H1 (cell line): Measurements from ENCODE around the gene TMEM222. TPM values are rescaled to one million over a fixed set of nuclear protein-coding genes. Genes with fewer than 3 reads are reported as not detected.

Experiments used
- CTCF ChIA-PET: fragments of 300-600 bp; sonication (Branson Sonifier 250); formaldehyde crosslinking; loops from one replicate; lab custom pipeline; 2021; ENCODE audit not compliant: partially characterized antibody; lab: Charles Lee
- POLR2A ChIA-PET: fragments of 300-600 bp; sonication (Branson Sonifier 250); formaldehyde crosslinking; loops from one replicate; lab custom pipeline; 2021; ENCODE audit warnings: inconsistent platforms; ENCODE audit not compliant: partially characterized antibody; lab: Charles Lee
- DNase-seq, 2 experiments: peaks; one replicate each; pipeline versions ENCODE4 v3.0.0 to v3.0.0-alpha.2; 2010 to 2022; ENCODE audit warnings: low spot score in 2 of 2, low read depth in 1 of 2, mixed read lengths in 1 of 2
- FAIRE-seq: peaks from 2 replicates; lab custom pipeline; 2011; peaks lifted over from hg19 to GRCh38; lab: Jason Lieb, UNC
- H2AFZ ChIP-seq: 2 replicates; pipeline ENCODE4 v1.8.1; 2012; ENCODE audit warnings: low read length, inconsistent platforms
- H2AK5ac ChIP-seq: 2 replicates; pipeline ENCODE4 v1.6.1; 2013; ENCODE audit warnings: low read depth, low read length
- H2BK120ac ChIP-seq: replicated peaks from 2 replicates; pipeline ENCODE3; 2013; ENCODE audit warnings: low read depth, low read length, inconsistent platforms
- H2BK12ac ChIP-seq: 2 replicates; pipeline ENCODE4 v1.6.1; 2013; ENCODE audit warnings: low read depth, low read length
- H2BK15ac ChIP-seq: 2 replicates; pipeline ENCODE4 v1.6.1; 2013; ENCODE audit warnings: low read length
- H2BK20ac ChIP-seq: 2 replicates; pipeline ENCODE4 v1.6.1; 2013; ENCODE audit warnings: low read length
- H2BK5ac ChIP-seq: 2 replicates; pipeline ENCODE4 v1.6.1; 2013; ENCODE audit warnings: low read depth, low read length
- H3K14ac ChIP-seq: 2 replicates; pipeline ENCODE4 v1.6.1; 2013; ENCODE audit warnings: inconsistent platforms; ENCODE audit not compliant: insufficient read length
- H3K18ac ChIP-seq: 2 replicates; pipeline ENCODE4 v1.6.1; 2013; ENCODE audit warnings: low read length; ENCODE audit errors: extremely low read depth
- H3K23ac ChIP-seq: 2 replicates; pipeline ENCODE4 v1.6.1; 2013; ENCODE audit warnings: inconsistent platforms; ENCODE audit not compliant: insufficient read length
- H3K23me2 ChIP-seq: 2 replicates; pipeline ENCODE4 v1.6.1; 2013; ENCODE audit warnings: low read depth, low read length
- H3K27ac ChIP-seq: 2 replicates; pipeline ENCODE4 v1.6.1; 2011; ENCODE audit warnings: low read depth, low read length, inconsistent platforms
- H3K27me3 ChIP-seq, 4 experiments: replicated peaks in 1 of 4; 1 replicate in 1 of 4; 2 replicates in 3 of 4; pipeline versions ENCODE4 v1.6.1 to v1.8.1; 2011 to 2013; ENCODE audit warnings: low read length in 3 of 4, mild to moderate bottlenecking in 3 of 4, inconsistent platforms in 2 of 4, mixed read lengths in 2 of 4, moderate library complexity in 1 of 4; ENCODE audit not compliant: control insufficient read depth in 3 of 4, insufficient read depth in 3 of 4; ENCODE audit errors: extremely low read depth in 1 of 4
- H3K36me3 ChIP-seq, 4 experiments: 2 replicates each; pipeline versions ENCODE4 v1.6.1 to v1.8.1; 2011 to 2013; ENCODE audit warnings: mild to moderate bottlenecking in 4 of 4, low read length in 3 of 4, moderate library complexity in 2 of 4, control low read depth in 1 of 4, inconsistent platforms in 1 of 4; ENCODE audit not compliant: insufficient read depth in 4 of 4, control insufficient read depth in 2 of 4
- H3K4ac ChIP-seq: replicated peaks from 2 replicates; pipeline ENCODE3; 2013; ENCODE audit warnings: low read length, low read depth, mixed read lengths, inconsistent platforms; ENCODE audit not compliant: insufficient read length
- H3K4me1 ChIP-seq, 4 experiments: replicated peaks in 1 of 4; 1 replicate in 1 of 4; 2 replicates in 3 of 4; pipeline versions ENCODE4 v1.6.1 to v1.8.1; 2011 to 2013; ENCODE audit warnings: low read length in 3 of 4, inconsistent platforms in 2 of 4, mixed read lengths in 1 of 4; ENCODE audit not compliant: insufficient read depth in 4 of 4, control insufficient read depth in 3 of 4
- H3K4me2 ChIP-seq, 2 experiments: 2 replicates each; pipeline versions ENCODE4 v1.6.1 to v1.8.1; 2011 to 2013; ENCODE audit warnings: low read depth in 2 of 2, low read length in 2 of 2, control low read depth in 1 of 2, inconsistent platforms in 1 of 2, mild to moderate bottlenecking in 1 of 2; ENCODE audit not compliant: insufficient read depth in 1 of 2
- H3K4me3 ChIP-seq, 4 experiments: fragments of 200-600, 300-600 bp in 1 of 4; sonication (generic), shearing (Covaris generic), sonication (Bioruptor Twin) in 1 of 4; 2 replicates each; pipeline versions ENCODE4 v1.5.1 to v1.8.1; 2011 to 2016; ENCODE audit warnings: low read length in 4 of 4, low read depth in 3 of 4, control low read depth in 2 of 4, inconsistent platforms in 2 of 4, mild to moderate bottlenecking in 2 of 4, mixed read lengths in 1 of 4, moderate library complexity in 1 of 4; ENCODE audit not compliant: insufficient read depth in 2 of 4; ENCODE audit errors: extremely low read depth in 1 of 4
- H3K56ac ChIP-seq: replicated peaks from 2 replicates; pipeline ENCODE3; 2013; ENCODE audit warnings: low read depth, mild to moderate bottlenecking, mixed read lengths, low read length, inconsistent platforms; ENCODE audit not compliant: insufficient read length
- H3K79me1 ChIP-seq: 2 replicates; pipeline ENCODE4 v1.6.1; 2013; ENCODE audit warnings: low read depth, low read length, control low read depth
- H3K79me2 ChIP-seq, 2 experiments: 2 replicates each; pipeline versions ENCODE4 v1.6.1 to v1.8.1; 2012 to 2013; ENCODE audit warnings: low read length in 2 of 2, mild to moderate bottlenecking in 2 of 2, inconsistent platforms in 1 of 2; ENCODE audit not compliant: insufficient read depth in 2 of 2, control insufficient read depth in 1 of 2
- H3K9ac ChIP-seq, 4 experiments: replicated peaks in 1 of 4; 1 replicate in 1 of 4; 2 replicates in 3 of 4; pipeline versions ENCODE4 v1.6.1 to v1.8.1; 2011 to 2013; ENCODE audit warnings: low read depth in 3 of 4, low read length in 3 of 4, control low read depth in 2 of 4, mild to moderate bottlenecking in 2 of 4, moderate library complexity in 2 of 4, inconsistent platforms in 1 of 4; ENCODE audit errors: extremely low read depth in 1 of 4
- H3K9me3 ChIP-seq, 2 experiments: 2 replicates each; pipeline versions ENCODE4 v1.6.1 to v1.8.1; 2012 to 2013; ENCODE audit warnings: mild to moderate bottlenecking in 2 of 2, moderate library complexity in 2 of 2, control low read depth in 1 of 2, inconsistent platforms in 1 of 2, low read depth in 1 of 2, low read length in 1 of 2, mixed read lengths in 1 of 2; ENCODE audit not compliant: insufficient read depth in 2 of 2
- H4K20me1 ChIP-seq, 2 experiments: replicated peaks in 1 of 2; 2 replicates each; pipeline versions ENCODE3 to v1.8.1; 2011 to 2013; ENCODE audit warnings: inconsistent platforms in 2 of 2, low read length in 2 of 2, mild to moderate bottlenecking in 1 of 2; ENCODE audit not compliant: insufficient read depth in 2 of 2, control insufficient read depth in 1 of 2
- H4K5ac ChIP-seq: 2 replicates; pipeline ENCODE4 v1.6.1; 2013; ENCODE audit warnings: low read length, low read depth, mixed read lengths, inconsistent platforms; ENCODE audit not compliant: insufficient read length
- H4K8ac ChIP-seq: 2 replicates; pipeline ENCODE4 v1.8.0; 2013; ENCODE audit warnings: mild to moderate bottlenecking, moderate library complexity, low read length, inconsistent platforms; ENCODE audit not compliant: insufficient read depth; ENCODE audit errors: extremely low read depth
- H4K91ac ChIP-seq: replicated peaks from 2 replicates; pipeline ENCODE3; 2013; ENCODE audit warnings: low read length, mixed read lengths, inconsistent platforms; ENCODE audit not compliant: insufficient read length
- BCL11A ChIP-seq, 2 experiments: IDR thresholded peaks; one replicate each; pipeline ENCODE4 v1.6.1; 2011; ENCODE audit warnings: low read depth in 2 of 2, low read length in 2 of 2, mild to moderate bottlenecking in 2 of 2
- CHD1 ChIP-seq: IDR thresholded peaks from 2 replicates; pipeline ENCODE4 v1.6.1; 2012; ENCODE audit warnings: low read depth, low read length, improper control_type of control experiment
- JUN ChIP-seq: IDR thresholded peaks from 2 replicates; pipeline ENCODE4 v1.6.1; 2011; ENCODE audit warnings: low read depth, mild to moderate bottlenecking, improper control_type of control experiment, low read length
- JUND ChIP-seq: IDR thresholded peaks from 2 replicates; pipeline ENCODE4 v1.6.1; 2011; ENCODE audit warnings: mild to moderate bottlenecking, improper control_type of control experiment, low read length
- KDM4A ChIP-seq: IDR thresholded peaks from one replicate; pipeline ENCODE4 v1.7.1; 2012; ENCODE audit warnings: low read depth, mild to moderate bottlenecking, moderate library complexity, low read length, inconsistent platforms; ENCODE audit not compliant: severe bottlenecking
- NANOG ChIP-seq: IDR thresholded peaks from 2 replicates; pipeline ENCODE4 v1.6.1; 2011; ENCODE audit warnings: low read length, low read depth, mild to moderate bottlenecking, inconsistent platforms; ENCODE audit not compliant: insufficient read depth, poor library complexity, severe bottlenecking
- PHF8 ChIP-seq: fragments of 200-600 bp; sonication (generic); conservative IDR thresholded peaks from 2 replicates; pipeline ENCODE4 v1.7.1; 2012; ENCODE audit warnings: low read depth, mild to moderate bottlenecking, inconsistent platforms, low read length, moderate library complexity
- POLR2A ChIP-seq, 2 experiments: IDR thresholded peaks; 1 replicate in 1 of 2; 2 replicates in 1 of 2; pipeline ENCODE4 v1.6.1; 2011; ENCODE audit warnings: low read depth in 2 of 2, low read length in 2 of 2, mild to moderate bottlenecking in 2 of 2; ENCODE audit errors: control extremely low read depth in 1 of 2
- SUZ12 ChIP-seq: fragments of 200-600 bp; sonication (generic); IDR thresholded peaks from 2 replicates; pipeline ENCODE4 v1.6.1; 2012; ENCODE audit warnings: mild to moderate bottlenecking, inconsistent platforms, low read length, moderate library complexity, mixed read lengths
- TBP ChIP-seq: IDR thresholded peaks from 2 replicates; pipeline ENCODE4 v1.6.1; 2011; ENCODE audit warnings: low read depth, low read length, improper control_type of control experiment
- TCF12 ChIP-seq: IDR thresholded peaks from 2 replicates; pipeline ENCODE4 v1.6.1; 2011; ENCODE audit warnings: low read depth, mild to moderate bottlenecking, low read length
- TEAD4 ChIP-seq: IDR thresholded peaks from 2 replicates; pipeline ENCODE4 v1.6.1; 2012; ENCODE audit warnings: low read depth, low read length, inconsistent platforms, mixed read lengths
- WGBS, 2 experiments: shearing (Covaris generic) in 1 of 2; methylation state at CpG; one replicate each; pipeline versions ENCODE4 v1.1.6 to v1.1.7; 2013 to 2015; ENCODE audit warnings: low lambda C conversion rate in 2 of 2, mixed read lengths in 2 of 2, inconsistent platforms in 1 of 2, low coverage in 1 of 2, missing lambda C conversion rate in 1 of 2; ENCODE audit not compliant: insufficient replicate concordance in 2 of 2, insufficient coverage in 1 of 2, insufficient read length in 1 of 2; ENCODE audit errors: extremely low coverage in 1 of 2, missing lambda C conversion rate in 1 of 2; 5-methylcytosine and 5-hydroxymethylcytosine counted together
- polyA plus RNA-seq, 7 experiments: library from polyadenylated mRNA; depleted of rRNA in 3 of 7; stranded (reverse) in 5 of 7; unstranded in 2 of 7; fragments of >200 nt in 5 of 7; fragments of 200-250 nt in 2 of 7; gene quantifications; 1 replicate in 5 of 7; 2 replicates in 1 of 7; 4 replicates in 1 of 7; pipeline versions ENCODE4 v1.2.1 to v1.2.3, GENCODE V29; 2011 to 2013; ENCODE audit warnings: missing spikeins in 2 of 7, mixed read lengths in 2 of 7
- total RNA-seq: library from RNA; stranded (reverse); fragmentation: NEBNext Ultra II Directional; extraction: Animal tissue kit (Norgen Biotek cat#: 25700); gene quantifications from 2 replicates; pipeline ENCODE4 v1.2.1, GENCODE V29; 2021
- TF ChIP-seq, protein P1 (sequence below): IDR thresholded peaks from 2 replicates; pipeline ENCODE4 v1.6.1; 2011; ENCODE audit warnings: low read length, improper control_type of control experiment

TMEM222 gene
- total and polyA plus RNA-seq, 2 of the 8 experiments (the other 6 are each of a cell fraction or from before 2014, with no cell fraction given): 27.0 to 51.8 TPM

DNA sequence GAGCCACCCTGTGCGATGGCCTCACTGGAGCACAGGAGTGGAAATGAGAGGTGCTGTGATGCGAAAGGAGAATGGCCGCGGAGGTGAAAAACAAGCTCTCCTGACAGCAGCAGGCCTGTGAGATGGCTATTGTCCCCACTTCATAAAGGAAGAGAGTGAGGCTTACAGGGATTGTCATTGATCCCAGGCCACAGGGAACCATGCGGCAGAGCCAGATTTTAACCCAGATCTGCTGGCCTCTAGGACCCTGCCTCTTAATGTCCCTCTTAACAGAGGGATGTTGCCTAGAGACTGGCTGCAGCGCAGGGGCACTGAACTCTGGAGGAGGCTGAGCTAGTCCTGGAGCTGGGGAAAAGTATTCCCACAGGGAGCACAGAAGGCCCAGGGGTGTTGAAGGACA is 16.8 kb downstream of the TMEM222 start:
- ChIA-PET CTCF (interaction anchor here (0.7 to 17.0 kb wide), 12 partner anchors 11 to 236 kb away, joined by 3 to 321 read pairs (median 4); no protein-coding TSS in a partner anchor), POLR2A (interaction anchor here (0.6 to 4.8 kb wide), 6 partner anchors 12 to 49 kb away, joined by 3 to 50 read pairs (median 3); no protein-coding TSS in a partner anchor)
- H3K14ac ChIP-seq: no peak overlapping the region
- H4K91ac ChIP-seq: no peak overlapping the region
- no peak overlapping the region; the same call in 1 of the 2 replicates for H3K27ac ChIP-seq
- peaks cover 0 to 2% (median 0%) of the 10 kb centered on the region in 4 experiments; a peak in 1 of 7 replicates for H3K27me3 ChIP-seq
- H4K5ac ChIP-seq: no peak overlapping the region
- H3K36me3 ChIP-seq: peaks cover under 1 to 14% (median 6%) of the 10 kb centered on the region in 4 experiments; a peak in 6 of 8 replicates
- no peak overlapping the region for H2BK15ac ChIP-seq
- H3K9me3 ChIP-seq: no peaks in the 10 kb centered on the region
- H2BK5ac ChIP-seq: no peak overlapping the region
- 0 out of 2 replicates have a peak overlapping the region, but pooled peaks have one; percentile 32 for H2BK20ac ChIP-seq
- no peaks in the 10 kb centered on the region for H3K79me1 ChIP-seq
- H3K79me2 ChIP-seq: no peaks in the 10 kb centered on the region; a peak in 1 of 4 replicates
- no peak for DNase-seq
- no peak overlapping the region for H3K56ac ChIP-seq
- H3K23ac ChIP-seq: no peak overlapping the region
- H3K4ac ChIP-seq: no peak overlapping the region
- peaks cover 0 to 25% (median 20%) of the 10 kb centered on the region in 4 experiments; a peak in 6 of 7 replicates for H3K4me1 ChIP-seq
- H3K18ac ChIP-seq: no peak overlapping the region
- peaks cover 2 to 8% of the 10 kb centered on the region in 2 experiments for H4K20me1 ChIP-seq
- H2AK5ac ChIP-seq: no peak overlapping the region
- H3K4me3 ChIP-seq: no peak overlapping the region
- H3K23me2 ChIP-seq: peaks cover 6% of the 10 kb centered on the region; the same call in 1 of the 2 replicates
- H4K8ac ChIP-seq: no peak overlapping the region; the same call in 1 of the 2 replicates
- no peak overlapping the region for H2BK12ac ChIP-seq
- no peak overlapping the region for H3K9ac ChIP-seq
- WGBS, 2 experiments: 89% methylated on average over 6 of the region's 6 CpGs; no CpG with 5 or more reads in 1 of the 2 experiments
- no peak overlapping the region for H2AFZ ChIP-seq
- FAIRE-seq: no peak
- no peak overlapping the region for H3K4me2 ChIP-seq
- no peak overlapping the region for H2BK120ac ChIP-seq
- no peak for TF ChIP-seq JUND
- no peak for TF ChIP-seq TEAD4
- no peak for TF ChIP-seq BCL11A (IDR thresholded peaks at IDR 0.05; ENCODE audit: low read depth in 2 of 2, low read length in 2 of 2)
- TF ChIP-seq NANOG: no peak
- no peak for TF ChIP-seq POLR2A (IDR thresholded peaks at IDR 0.05; ENCODE audit: control extremely low read depth in 1 of 2, low read depth in 2 of 2, low read length in 2 of 2)
- TF ChIP-seq SUZ12: no peak
- TF ChIP-seq JUN: no peak
- no peak for TF ChIP-seq KDM4A
- TF ChIP-seq PHF8: no peak
- TF ChIP-seq CHD1: no peak
- no peak for TF ChIP-seq TCF12
- TF ChIP-seq, protein P1, sequence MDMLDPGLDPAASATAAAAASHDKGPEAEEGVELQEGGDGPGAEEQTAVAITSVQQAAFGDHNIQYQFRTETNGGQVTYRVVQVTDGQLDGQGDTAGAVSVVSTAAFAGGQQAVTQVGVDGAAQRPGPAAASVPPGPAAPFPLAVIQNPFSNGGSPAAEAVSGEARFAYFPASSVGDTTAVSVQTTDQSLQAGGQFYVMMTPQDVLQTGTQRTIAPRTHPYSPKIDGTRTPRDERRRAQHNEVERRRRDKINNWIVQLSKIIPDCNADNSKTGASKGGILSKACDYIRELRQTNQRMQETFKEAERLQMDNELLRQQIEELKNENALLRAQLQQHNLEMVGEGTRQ: no peak
- TF ChIP-seq TBP: no peak
